Osteoblast (primary cell): Measurements from ENCODE around the gene TEPSIN. TPM values are rescaled to one million over a fixed set of nuclear protein-coding genes. Genes with fewer than 3 reads are reported as not detected.

ENCODE experiments used
- DNase-seq: peaks from one replicate; pipeline ENCODE4 v3.0.0; 2011; ENCODE audit warnings: low spot score, mixed read lengths; ENCODE audit not compliant: insufficient read length; ENCODE audit errors: missing footprints
- H2AFZ ChIP-seq: 2 replicates; pipeline ENCODE4 v1.6.0; 2011; ENCODE audit warnings: mild to moderate bottlenecking, low read length
- H3K27ac ChIP-seq: 2 replicates; pipeline ENCODE4 v1.5.1; 2011; ENCODE audit warnings: mild to moderate bottlenecking, low read depth, low read length, moderate library complexity
- H3K27me3 ChIP-seq: 2 replicates; pipeline ENCODE4 v1.6.0; 2012; ENCODE audit warnings: mild to moderate bottlenecking, control low read depth, inconsistent platforms, low read length, moderate library complexity; ENCODE audit not compliant: insufficient read depth
- H3K36me3 ChIP-seq: 2 replicates; pipeline ENCODE4 v1.5.1; 2011; ENCODE audit warnings: mild to moderate bottlenecking, low read length, control low read depth, moderate library complexity; ENCODE audit not compliant: insufficient read depth
- H3K4me1 ChIP-seq: 2 replicates; pipeline ENCODE4 v1.5.1; 2011; ENCODE audit warnings: mild to moderate bottlenecking, low read length, control low read depth, moderate library complexity; ENCODE audit not compliant: insufficient read depth
- H3K4me2 ChIP-seq: 2 replicates; pipeline ENCODE4 v1.6.0; 2011; ENCODE audit warnings: mild to moderate bottlenecking, low read length; ENCODE audit not compliant: insufficient read depth
- H3K4me3 ChIP-seq: fragments of 200-600 bp; sonication (generic); 3 replicates; pipeline ENCODE4 v1.5.1; 2012; ENCODE audit warnings: mild to moderate bottlenecking, low read length, inconsistent platforms; ENCODE audit not compliant: insufficient read depth
- H3K79me2 ChIP-seq: 2 replicates; pipeline ENCODE4 v1.6.0; 2012; ENCODE audit warnings: mild to moderate bottlenecking, low read length, control low read depth, inconsistent platforms; ENCODE audit not compliant: insufficient read depth
- H3K9me3 ChIP-seq: 2 replicates; pipeline ENCODE4 v1.5.1; 2011; ENCODE audit warnings: low read depth, low read length, control low read depth
- H4K20me1 ChIP-seq: 2 replicates; pipeline ENCODE4 v1.6.0; 2012; ENCODE audit warnings: mild to moderate bottlenecking, low read length, control low read depth; ENCODE audit not compliant: insufficient read depth
- total RNA-seq: library from RNA; depleted of rRNA; stranded (reverse); fragments of >200 nt; gene quantifications from 2 replicates; pipeline ENCODE4 v1.2.3, GENCODE V29; 2012
- TF ChIP-seq, protein P1 (sequence below): IDR thresholded peaks from 2 replicates; pipeline ENCODE4 v1.5.1; 2011; ENCODE audit warnings: mild to moderate bottlenecking, low read depth, low read length, moderate library complexity; ENCODE audit errors: extremely low read depth

The TEPSIN gene
- total RNA-seq, 1 donor: 16.6 TPM

DNA sequence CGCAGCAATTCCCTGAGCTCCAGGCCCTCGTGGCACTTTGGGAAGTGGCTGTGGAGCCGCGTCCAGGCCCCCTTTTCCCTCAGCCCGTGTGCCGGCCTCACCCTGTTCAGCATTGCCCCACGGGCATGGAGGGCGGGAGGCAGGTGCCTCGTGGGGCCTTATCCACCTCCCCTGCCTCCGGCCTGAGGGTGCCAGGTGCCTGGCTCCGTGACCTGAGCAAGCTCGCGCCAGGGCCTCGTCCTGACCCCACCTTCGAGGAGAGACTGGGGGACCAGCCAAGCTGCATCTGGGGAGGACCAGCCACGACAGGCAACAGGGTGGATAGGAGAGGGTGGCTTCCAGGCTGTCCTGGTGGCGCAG lies 45.8 kb downstream of the TEPSIN start:
- Histone ChIP-seq H3K36me3 (no peaks in the 10 kb centered on the region), H2AFZ (no peak overlapping the region), H3K79me2 (no peaks in the 10 kb centered on the region), H3K27me3 (no peaks in the 10 kb centered on the region), H3K4me1 (no peaks in the 10 kb centered on the region), H4K20me1 (no peaks in the 10 kb centered on the region), H3K4me2 (no peak overlapping the region), H3K4me3 (no peak overlapping the region), H3K27ac (no peak overlapping the region), H3K9me3 (no peaks in the 10 kb centered on the region)
- TF ChIP-seq, protein P1, sequence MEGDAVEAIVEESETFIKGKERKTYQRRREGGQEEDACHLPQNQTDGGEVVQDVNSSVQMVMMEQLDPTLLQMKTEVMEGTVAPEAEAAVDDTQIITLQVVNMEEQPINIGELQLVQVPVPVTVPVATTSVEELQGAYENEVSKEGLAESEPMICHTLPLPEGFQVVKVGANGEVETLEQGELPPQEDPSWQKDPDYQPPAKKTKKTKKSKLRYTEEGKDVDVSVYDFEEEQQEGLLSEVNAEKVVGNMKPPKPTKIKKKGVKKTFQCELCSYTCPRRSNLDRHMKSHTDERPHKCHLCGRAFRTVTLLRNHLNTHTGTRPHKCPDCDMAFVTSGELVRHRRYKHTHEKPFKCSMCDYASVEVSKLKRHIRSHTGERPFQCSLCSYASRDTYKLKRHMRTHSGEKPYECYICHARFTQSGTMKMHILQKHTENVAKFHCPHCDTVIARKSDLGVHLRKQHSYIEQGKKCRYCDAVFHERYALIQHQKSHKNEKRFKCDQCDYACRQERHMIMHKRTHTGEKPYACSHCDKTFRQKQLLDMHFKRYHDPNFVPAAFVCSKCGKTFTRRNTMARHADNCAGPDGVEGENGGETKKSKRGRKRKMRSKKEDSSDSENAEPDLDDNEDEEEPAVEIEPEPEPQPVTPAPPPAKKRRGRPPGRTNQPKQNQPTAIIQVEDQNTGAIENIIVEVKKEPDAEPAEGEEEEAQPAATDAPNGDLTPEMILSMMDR: no peak
- no peak for DNase-seq

DNA sequence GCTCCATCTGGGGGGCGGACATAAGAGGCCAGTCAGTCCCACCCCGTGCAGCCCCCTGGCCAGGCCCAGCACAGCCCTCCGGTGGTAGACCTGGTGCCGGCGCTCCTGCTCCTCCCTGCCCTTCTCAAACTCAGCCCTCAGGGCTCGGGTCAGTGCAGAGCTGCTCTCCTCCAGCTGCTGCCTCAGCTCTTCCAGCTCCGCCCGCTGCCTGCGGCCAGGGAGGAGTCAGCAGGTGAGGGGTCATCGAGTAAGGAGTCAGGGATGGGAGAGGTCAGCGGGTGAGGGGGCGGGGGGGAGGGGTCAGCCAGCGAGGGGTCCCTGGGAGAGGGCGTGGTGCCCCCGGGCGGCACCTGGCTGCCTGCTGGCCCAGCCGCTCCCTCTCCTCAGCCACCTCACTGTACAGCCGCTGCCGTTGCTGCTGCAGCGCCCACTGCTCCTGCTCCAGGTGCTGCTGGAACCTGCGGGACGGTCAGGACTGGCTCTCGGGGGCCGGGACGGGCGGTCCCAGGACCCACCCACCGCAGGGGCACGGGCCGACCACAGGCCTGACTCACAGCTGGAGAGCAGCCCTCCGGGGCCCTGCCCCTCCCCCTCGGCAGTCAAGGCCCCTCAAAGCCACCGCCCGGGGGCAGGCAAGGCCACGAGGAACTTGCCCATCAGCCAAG lies 46.3 kb downstream of the TEPSIN start:
- Histone ChIP-seq H3K36me3 (no peaks in the 10 kb centered on the region), H3K79me2 (no peaks in the 10 kb centered on the region), H3K27ac (no peak overlapping the region), H3K4me1 (no peaks in the 10 kb centered on the region), H3K9me3 (no peaks in the 10 kb centered on the region), H2AFZ (no peak overlapping the region), H3K4me2 (no peak overlapping the region), H3K27me3 (no peaks in the 10 kb centered on the region), H4K20me1 (no peaks in the 10 kb centered on the region), H3K4me3 (no peak overlapping the region)
- no peak for DNase-seq
- TF ChIP-seq, protein P1: no peak

GRCh38 chr17:81191646-81192045 lies 47.2 kb downstream of the TEPSIN start:
- TF ChIP-seq, protein P1: no peak
- Histone ChIP-seq H3K27me3 (no peaks in the 10 kb centered on the region), H3K4me3 (no peak overlapping the region), H3K4me2 (no peak overlapping the region), H3K9me3 (no peaks in the 10 kb centered on the region), H3K27ac (no peak overlapping the region), H3K4me1 (no peaks in the 10 kb centered on the region), H3K79me2 (no peaks in the 10 kb centered on the region), H3K36me3 (no peaks in the 10 kb centered on the region), H4K20me1 (no peaks in the 10 kb centered on the region), H2AFZ (no peak overlapping the region)
- no peak for DNase-seq

DNA sequence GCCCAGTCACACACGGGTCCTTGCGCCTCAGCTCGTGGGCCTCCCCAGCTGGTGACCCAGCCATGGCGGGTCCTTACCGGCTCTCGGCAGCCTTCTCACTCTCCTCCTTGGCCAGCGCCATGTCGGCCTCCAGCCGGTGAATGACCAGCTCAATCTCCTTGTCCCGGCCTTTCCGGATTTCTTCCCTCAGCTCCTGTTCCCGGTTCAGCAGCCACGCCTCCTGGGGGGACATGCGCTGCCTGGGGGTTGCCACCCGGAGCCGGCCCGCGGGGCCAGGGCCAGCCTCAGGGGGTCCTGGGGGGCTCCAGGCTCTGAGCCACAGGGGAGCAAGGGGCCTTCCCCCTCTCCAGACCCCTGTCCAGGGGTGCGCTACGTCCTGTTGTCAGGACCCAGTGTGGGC lies 47.7 kb downstream of the TEPSIN start:
- TF ChIP-seq, protein P1: no peak
- Histone ChIP-seq H3K27me3 (no peaks in the 10 kb centered on the region), H3K36me3 (no peaks in the 10 kb centered on the region), H3K4me1 (no peaks in the 10 kb centered on the region), H4K20me1 (no peaks in the 10 kb centered on the region), H2AFZ (no peak overlapping the region), H3K4me3 (no peak overlapping the region), H3K4me2 (no peak overlapping the region), H3K27ac (no peak overlapping the region), H3K79me2 (no peaks in the 10 kb centered on the region), H3K9me3 (no peaks in the 10 kb centered on the region)
- no peak for DNase-seq
